Natural killer cell treated with Interleukin-12 subunit alpha and Interleukin-12 subunit beta and Interleukin-15 and Interleukin-18, amount 100 ng/mL, for 72 hours (primary cell): ENCODE data around the gene ERI2. TPM values are rescaled to one million over a fixed set of nuclear protein-coding genes. Genes with fewer than 3 reads are reported as not detected.
"Not testable (repeated sequence)": the region's sequence is repeated elsewhere in the genome, so short reads cannot be mapped to it uniquely, and the experiment has no call there.

Experiments used
- ATAC-seq, 2 donors: fragments of 150-1000 bp; cut with Tn5 transposase in 1 of 2; sonication (Bioruptor Pico), chemical (Tn5 transposase) in 1 of 2; 2 replicates each; pipeline ENCODE4 v1.10.0; 2021
- DNase-seq: peaks from one replicate; pipeline ENCODE4 v3.0.0; 2022; ENCODE audit warnings: low spot score
- H3K27ac Mint-ChIP-seq, 2 donors: 1 replicate in 1 of 2; 2 replicates in 1 of 2; pipeline ENCODE4 v1.8.0; 2022; ENCODE audit warnings: mixed read lengths in 2 of 2, mild to moderate bottlenecking in 1 of 2, moderate library complexity in 1 of 2
- H3K27me3 Mint-ChIP-seq, 2 donors: 1 replicate in 1 of 2; 2 replicates in 1 of 2; pipeline ENCODE4 v1.8.0; 2022; ENCODE audit warnings: mixed read lengths in 2 of 2
- H3K36me3 Mint-ChIP-seq: one replicate; pipeline ENCODE4 v1.8.0; 2022; ENCODE audit warnings: mixed read lengths
- H3K4me1 Mint-ChIP-seq, 2 donors: 1 replicate in 1 of 2; 2 replicates in 1 of 2; pipeline ENCODE4 v1.8.0; 2022; ENCODE audit warnings: low read depth in 2 of 2, mixed read lengths in 2 of 2, mild to moderate bottlenecking in 1 of 2
- H3K4me3 Mint-ChIP-seq: one replicate; pipeline ENCODE4 v1.8.0; 2022; ENCODE audit warnings: mixed read lengths
- H3K9me3 Mint-ChIP-seq: 2 replicates; pipeline ENCODE4 v1.8.0; 2022; ENCODE audit warnings: mixed read lengths
- total RNA-seq, 2 donors: library from RNA; stranded (reverse); gene quantifications; one replicate each; pipeline ENCODE4 v1.2.3, GENCODE V29; 2022

ERI2 gene
- total RNA-seq, 2 donors from 2014 or later: 14.7 to 22.8 TPM

- H3K36me3 Mint-ChIP-seq: no peaks in the 10 kb centered on the region
- peaks cover 9% of the 10 kb centered on the region in 2 donors for H3K4me1 Mint-ChIP-seq
- no peak for DNase-seq
- no peak for ATAC-seq
- H3K9me3 Mint-ChIP-seq: no peaks in the 10 kb centered on the region
- H3K27me3 Mint-ChIP-seq: no peaks in the 10 kb centered on the region
- H3K27ac Mint-ChIP-seq: no peak overlapping the region
- no peak overlapping the region for H3K4me3 Mint-ChIP-seq
Observed at GRCh38 chr16:20767577-20767976, 38.7 kb downstream of the ERI2 start.

GRCh38 chr16:20766294-20766693 is 40.0 kb downstream of the ERI2 start:
- Mint-ChIP-seq H3K27ac (no peak overlapping the region), H3K36me3 (no peaks in the 10 kb centered on the region), H3K4me3 (no peak overlapping the region), H3K9me3 (no peaks in the 10 kb centered on the region), H3K27me3 (no peaks in the 10 kb centered on the region), H3K4me1 (peaks cover 9 to 12% of the 10 kb centered on the region in 2 donors)
- DNase-seq (no peak), ATAC-seq (no peak)

- no peak overlapping the region for H3K27ac Mint-ChIP-seq
- ATAC-seq: no peak
- no peak overlapping the region for H3K4me3 Mint-ChIP-seq
- H3K4me1 Mint-ChIP-seq: peaks cover 9 to 12% of the 10 kb centered on the region in 2 donors
- H3K27me3 Mint-ChIP-seq: no peaks in the 10 kb centered on the region
- H3K9me3 Mint-ChIP-seq: no peaks in the 10 kb centered on the region
- DNase-seq: no peak
- H3K36me3 Mint-ChIP-seq: no peaks in the 10 kb centered on the region
Observed at GRCh38 chr16:20765732-20766131, 40.5 kb downstream of the ERI2 start.

GRCh38 chr16:20764448-20764847 is 41.8 kb downstream of the ERI2 start:
- Mint-ChIP-seq H3K4me1 (peaks cover 9 to 12% of the 10 kb centered on the region in 2 donors), H3K27ac (peak overlapping the region in 1 of 2 donors; percentile 91)
- not testable (repeated sequence) for H3K9me3 Mint-ChIP-seq, H3K4me3 Mint-ChIP-seq, H3K27me3 Mint-ChIP-seq, DNase-seq, ATAC-seq, H3K36me3 Mint-ChIP-seq

- peak within 1 kb of the TSS; percentile 75 to 91 for H3K27ac Mint-ChIP-seq
- ATAC-seq (peak; percentile 97 to 99), DNase-seq (peak; percentile 82)
- H3K4me3 Mint-ChIP-seq: peak within 1 kb of the TSS; percentile 89
- H3K27me3 Mint-ChIP-seq: no peaks in the 10 kb centered on the region
- peaks cover 9 to 12% of the 10 kb centered on the region in 2 donors for H3K4me1 Mint-ChIP-seq
- no peaks in the 10 kb centered on the region for H3K36me3 Mint-ChIP-seq
- H3K9me3 Mint-ChIP-seq: peaks cover 2% of the 10 kb centered on the region
Observed at GRCh38 chr16:20763461-20764232, 42.6 kb downstream of the ERI2 start, which contains the start of gene ACSM3. Gene ACSM3 (plus strand): TSS chr16:20764014. CDS start chr16:20770035, 6,021 bp downstream.

DNA sequence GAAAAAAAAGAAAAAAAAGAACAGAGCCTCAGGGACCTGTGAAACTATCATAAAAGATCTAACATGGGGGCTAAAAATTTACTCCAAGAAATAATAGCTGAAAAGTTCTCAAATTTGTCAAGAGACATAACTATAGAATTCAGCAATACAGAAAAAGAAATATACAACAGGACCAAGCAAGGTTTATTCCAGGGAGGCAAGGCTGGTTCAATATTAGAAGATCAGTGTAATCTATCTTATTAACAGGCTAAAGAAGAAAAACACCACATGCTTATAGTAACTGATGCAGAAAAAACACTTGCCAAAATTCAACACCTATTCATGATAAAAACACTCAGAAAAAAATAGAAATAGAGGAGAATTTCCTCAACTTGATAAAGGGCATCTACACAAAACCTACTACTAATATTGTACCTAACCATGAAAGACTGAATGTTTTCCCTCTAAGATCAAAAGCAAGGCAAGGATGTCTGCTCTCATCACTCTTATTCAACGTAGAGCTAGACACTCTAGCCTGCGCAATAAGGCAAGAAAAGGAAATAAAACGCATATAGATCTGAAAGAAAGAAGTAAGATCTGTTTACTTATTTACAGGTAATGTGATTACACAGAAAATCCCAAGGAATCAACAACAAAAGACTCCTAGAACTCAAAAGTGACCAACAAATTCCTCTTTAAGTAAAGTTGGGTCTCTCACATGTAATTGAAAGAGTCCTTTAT is 43.7 kb downstream of the ERI2 start:
- no peak for ATAC-seq
- Mint-ChIP-seq H3K9me3 (peaks cover 2% of the 10 kb centered on the region), H3K36me3 (no peaks in the 10 kb centered on the region), H3K4me1 (peaks cover 9 to 12% of the 10 kb centered on the region in 2 donors), H3K4me3 (peak overlapping the region; percentile 89), H3K27ac (peak overlapping the region; percentile 75 to 91), H3K27me3 (no peaks in the 10 kb centered on the region)
- DNase-seq: no peak

DNA sequence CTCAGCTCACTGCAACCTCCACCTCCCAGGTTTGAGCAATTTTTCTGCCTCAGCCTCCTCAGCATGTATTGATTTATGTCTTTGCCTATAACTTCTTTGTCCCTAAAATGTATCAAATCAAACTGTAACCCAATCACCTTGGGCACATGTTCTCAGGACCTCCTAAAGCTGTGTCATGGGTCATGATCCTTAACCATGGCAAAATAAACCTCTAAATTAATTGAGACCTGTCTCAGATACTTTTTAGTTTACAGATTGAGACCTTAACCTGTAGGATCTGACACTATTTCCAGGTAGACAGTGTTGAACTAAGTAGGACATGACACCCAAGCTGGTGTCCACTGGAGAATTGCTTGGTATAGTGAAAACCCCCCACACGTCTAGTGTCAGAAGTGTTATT is 45.1 kb downstream of the ERI2 start:
- H3K4me1 Mint-ChIP-seq: peaks cover 9 to 12% of the 10 kb centered on the region in 2 donors
- no peak for DNase-seq
- no peaks in the 10 kb centered on the region for H3K36me3 Mint-ChIP-seq
- H3K4me3 Mint-ChIP-seq: no peak overlapping the region
- no peak for ATAC-seq
- H3K27ac Mint-ChIP-seq: no peak overlapping the region
- no peaks in the 10 kb centered on the region for H3K27me3 Mint-ChIP-seq
- peaks cover 2% of the 10 kb centered on the region for H3K9me3 Mint-ChIP-seq

DNA sequence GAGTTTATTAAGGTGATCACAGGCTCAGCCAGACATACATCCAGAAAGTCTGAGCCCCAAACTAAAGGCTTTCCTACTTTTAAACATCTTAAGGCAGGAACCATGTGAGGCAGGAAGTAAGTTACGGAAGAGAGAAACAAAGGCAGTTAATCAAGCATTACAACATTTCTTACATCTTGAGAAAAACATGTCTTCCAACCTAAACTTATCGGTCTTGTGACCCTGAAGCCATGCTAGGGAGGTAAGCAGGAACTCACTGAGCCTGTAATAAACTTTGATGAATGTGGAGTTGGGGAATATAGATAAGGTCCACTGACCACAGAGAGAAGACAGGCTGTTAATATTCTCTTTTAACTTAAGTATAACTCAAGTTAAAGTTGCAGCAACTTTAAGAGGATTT is 45.9 kb downstream of the ERI2 start:
- DNase-seq (no peak), ATAC-seq (no peak)
- Mint-ChIP-seq H3K27ac (no peak overlapping the region), H3K4me1 (peaks cover 9 to 12% of the 10 kb centered on the region in 2 donors), H3K36me3 (no peaks in the 10 kb centered on the region), H3K4me3 (no peak overlapping the region), H3K9me3 (peaks cover 2% of the 10 kb centered on the region), H3K27me3 (no peaks in the 10 kb centered on the region)

DNA sequence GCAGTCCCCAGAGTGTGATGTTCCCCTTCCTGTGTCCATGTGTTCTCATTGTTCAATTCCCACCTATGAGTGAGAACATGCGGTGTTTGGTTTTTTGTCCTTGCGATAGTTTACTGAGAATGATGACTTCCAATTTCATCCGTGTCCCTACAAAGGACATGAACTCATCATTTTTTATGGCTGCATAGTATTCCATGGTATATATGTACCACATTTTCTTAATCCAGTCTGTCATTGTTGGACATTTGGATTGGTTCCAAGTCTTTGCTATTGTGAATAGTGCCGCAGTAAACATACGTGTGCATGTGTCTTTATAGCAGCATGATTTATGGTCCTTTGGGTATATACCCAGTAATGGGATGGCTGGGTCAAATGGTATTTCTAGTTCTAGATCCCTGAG is 50.5 kb downstream of the ERI2 start:
- H3K27ac Mint-ChIP-seq, H3K36me3 Mint-ChIP-seq, ATAC-seq, H3K4me3 Mint-ChIP-seq, H3K9me3 Mint-ChIP-seq, DNase-seq, H3K4me1 Mint-ChIP-seq: not testable (repeated sequence)
- peaks cover 5 to 14% of the 10 kb centered on the region in 2 donors for H3K27me3 Mint-ChIP-seq

DNA sequence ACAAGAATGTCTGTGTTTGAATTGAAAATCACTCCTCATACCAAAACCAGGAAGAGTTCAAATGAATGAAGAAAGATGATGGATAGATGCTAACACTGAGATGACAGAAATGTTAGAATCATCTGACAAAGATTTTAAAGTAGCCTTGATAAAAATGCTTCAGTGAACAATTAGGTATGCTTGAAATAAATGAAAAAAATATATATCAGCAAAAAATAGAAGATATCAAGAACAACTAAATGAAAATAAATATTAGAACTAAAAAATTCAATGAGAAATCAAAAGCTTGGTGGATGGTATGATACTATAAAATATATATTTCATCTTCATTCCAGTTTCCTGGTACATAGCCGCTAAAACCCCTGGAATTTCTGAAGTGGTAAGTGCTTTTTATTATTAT is 51.0 kb downstream of the ERI2 start:
- H3K4me1 Mint-ChIP-seq: no peaks in the 10 kb centered on the region
- ATAC-seq: no peak

DNA sequence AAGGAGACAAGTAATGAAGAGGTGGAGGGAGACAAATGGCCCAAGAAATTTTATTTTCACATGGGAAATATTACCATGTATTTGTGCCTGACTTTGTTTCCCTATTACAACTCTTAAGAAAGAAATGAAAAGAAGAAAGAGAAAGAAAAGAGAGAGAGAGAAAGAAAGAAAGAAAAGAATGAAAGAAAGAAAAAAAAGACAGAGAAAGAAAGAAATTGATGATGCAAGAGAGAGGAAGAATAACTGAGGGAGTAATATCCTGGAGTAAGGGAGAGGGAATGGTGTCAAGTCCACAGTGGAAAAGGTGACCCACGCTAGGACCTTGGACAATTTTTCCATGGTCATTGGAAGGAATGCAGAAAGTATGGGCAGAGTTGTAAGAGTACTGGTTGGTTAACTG is 52.5 kb downstream of the ERI2 start:
- H3K4me3 Mint-ChIP-seq: no peak overlapping the region
- peaks cover 4% of the 10 kb centered on the region for H3K36me3 Mint-ChIP-seq
- peaks cover 10 to 14% of the 10 kb centered on the region in 2 donors for H3K27me3 Mint-ChIP-seq
- DNase-seq (no peak), ATAC-seq (no peak)
- no peaks in the 10 kb centered on the region for H3K4me1 Mint-ChIP-seq
- H3K9me3 Mint-ChIP-seq: no peaks in the 10 kb centered on the region
- no peak overlapping the region for H3K27ac Mint-ChIP-seq

More for the DNA sequence above, 51.0 kb downstream of the ERI2 start:
- H3K4me3 Mint-ChIP-seq: no peak overlapping the region
- peaks cover 7 to 14% of the 10 kb centered on the region in 2 donors for H3K27me3 Mint-ChIP-seq
- H3K27ac Mint-ChIP-seq: no peak overlapping the region
- H3K9me3 Mint-ChIP-seq: peaks cover 2% of the 10 kb centered on the region
- DNase-seq: no peak
- peaks cover 4% of the 10 kb centered on the region for H3K36me3 Mint-ChIP-seq

DNA sequence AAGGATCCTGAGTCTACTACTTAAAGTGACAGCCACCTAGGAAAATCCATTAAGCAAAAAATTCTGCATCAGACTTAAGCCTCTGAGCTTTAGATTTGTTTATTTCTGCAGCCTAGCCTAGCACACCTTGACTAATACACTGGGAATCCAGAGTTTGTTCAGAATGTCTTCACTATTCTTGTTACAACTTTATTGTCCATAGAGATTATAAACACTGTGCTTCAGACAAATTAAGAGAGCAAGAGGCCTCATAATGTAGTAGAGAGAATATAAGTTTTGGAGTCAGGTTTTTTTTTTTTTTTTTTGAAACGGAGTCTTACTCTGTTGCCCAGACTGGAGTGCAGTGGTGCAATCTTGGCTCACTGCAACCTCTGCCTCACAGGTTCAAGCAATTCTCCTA is 55.7 kb downstream of the ERI2 start:
- peaks cover 13% of the 10 kb centered on the region for H3K36me3 Mint-ChIP-seq
- H3K27ac Mint-ChIP-seq: no peak overlapping the region
- peaks cover 2% of the 10 kb centered on the region for H3K9me3 Mint-ChIP-seq
- DNase-seq (no peak), ATAC-seq (no peak)
- H3K4me3 Mint-ChIP-seq: no peak overlapping the region
- H3K4me1 Mint-ChIP-seq: no peaks in the 10 kb centered on the region
- peaks cover 10 to 14% of the 10 kb centered on the region in 2 donors for H3K27me3 Mint-ChIP-seq

DNA sequence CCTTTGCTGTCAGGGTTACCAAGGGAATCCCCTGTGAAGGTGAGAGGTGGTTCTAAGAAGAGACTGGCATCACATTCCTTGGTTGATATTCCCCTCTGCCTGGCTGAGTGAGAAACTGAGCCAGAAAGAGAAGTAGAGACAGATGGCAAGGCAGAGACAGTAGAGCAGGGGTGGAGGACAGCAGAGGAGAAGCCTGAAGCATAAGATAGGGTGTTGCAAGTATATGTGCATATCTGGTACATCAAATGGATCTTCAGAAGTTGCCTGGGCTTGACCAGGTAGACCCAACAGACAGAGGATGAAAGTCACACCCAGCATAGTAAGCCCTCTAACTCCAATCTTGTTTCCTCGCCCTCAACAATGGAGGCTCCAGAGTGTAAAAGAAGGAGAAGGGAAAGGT is 56.8 kb downstream of the ERI2 start:
- peaks cover 13% of the 10 kb centered on the region for H3K36me3 Mint-ChIP-seq
- no peaks in the 10 kb centered on the region for H3K4me1 Mint-ChIP-seq
- ATAC-seq (no peak), DNase-seq (no peak)
- H3K27ac Mint-ChIP-seq: no peak overlapping the region
- H3K4me3 Mint-ChIP-seq: no peak overlapping the region
- H3K27me3 Mint-ChIP-seq: peaks cover 10 to 14% of the 10 kb centered on the region in 2 donors
- peaks cover 2% of the 10 kb centered on the region for H3K9me3 Mint-ChIP-seq
